IMR-90 (cell line): Measurements from ENCODE around the gene PIGN. TPM values are rescaled to one million over a fixed set of nuclear protein-coding genes. Genes with fewer than 3 reads are reported as not detected.

Experiments
- ATAC-seq: fragments of 200-7000 bp; cut with Tn5 transposase; 2 replicates; pipeline ENCODE4 v1.9.1; 2020; ENCODE audit warnings: low read depth, mild to moderate bottlenecking, moderate library complexity
- BruUV-seq: library from RNA; stranded (reverse); fragments of 400-500 nt; replicated peaks from 2 replicates; lab custom pipeline; 2021; lab: Mats Ljungman, UMichigan
- CTCF ChIA-PET: fragments of 300-600 bp; formaldehyde crosslinking; extraction: SDS; loops from one replicate; lab custom pipeline; 2021; ENCODE audit warnings: antibody characterized with exemption; lab: Yijun Ruan, JAX
- POLR2A ChIA-PET: fragments of 300-600 bp; sonication (Branson Sonifier 250); formaldehyde crosslinking; loops from one replicate; lab custom pipeline; 2022; ENCODE audit warnings: antibody characterized with exemption; ENCODE audit not compliant: unreplicated experiment; lab: Charles Lee
- DNase-seq: peaks from one replicate; pipeline ENCODE4 v3.0.0; 2013
- H2AFZ ChIP-seq: replicated peaks from 2 replicates; pipeline ENCODE3; 2013; ENCODE audit warnings: low read length, mild to moderate bottlenecking; ENCODE audit not compliant: poor library complexity
- H2AK5ac ChIP-seq: 2 replicates; pipeline ENCODE4 v1.6.1; 2013; ENCODE audit warnings: low read depth, low read length, inconsistent platforms
- H2AK9ac ChIP-seq: replicated peaks from 2 replicates; pipeline ENCODE3; 2013; ENCODE audit warnings: mild to moderate bottlenecking, low read depth, low read length, moderate library complexity; ENCODE audit not compliant: poor library complexity
- H2BK120ac ChIP-seq: 2 replicates; pipeline ENCODE4 v1.6.1; 2013; ENCODE audit warnings: low read depth, low read length, inconsistent platforms
- H2BK15ac ChIP-seq: 3 replicates; pipeline ENCODE4 v1.6.1; 2013; ENCODE audit warnings: low read depth, low read length, inconsistent platforms
- H2BK20ac ChIP-seq: 2 replicates; pipeline ENCODE4 v1.6.1; 2013; ENCODE audit warnings: low read depth, mild to moderate bottlenecking, inconsistent platforms, low read length, moderate library complexity
- H2BK5ac ChIP-seq: 2 replicates; pipeline ENCODE4 v1.6.1; 2013; ENCODE audit warnings: mild to moderate bottlenecking, low read depth, low read length, inconsistent platforms; ENCODE audit not compliant: poor library complexity, severe bottlenecking
- H3K14ac ChIP-seq: replicated peaks from 2 replicates; pipeline ENCODE4 v1.6.1; 2013; ENCODE audit warnings: low read depth, low read length, inconsistent platforms
- H3K18ac ChIP-seq: 2 replicates; pipeline ENCODE4 v1.6.1; 2013; ENCODE audit warnings: low read depth, low read length, control low read depth
- H3K23ac ChIP-seq: 2 replicates; pipeline ENCODE4 v1.6.1; 2013; ENCODE audit warnings: low read depth, low read length, inconsistent platforms
- H3K27ac ChIP-seq: 2 replicates; pipeline ENCODE4 v1.5.1; 2013; ENCODE audit warnings: mild to moderate bottlenecking, control low read depth, low read length; ENCODE audit not compliant: insufficient read depth
- H3K27me3 ChIP-seq: 2 replicates; pipeline ENCODE4 v1.6.1; 2013; ENCODE audit warnings: low read length; ENCODE audit not compliant: control insufficient read depth, insufficient read depth
- H3K36me3 ChIP-seq: 2 replicates; pipeline ENCODE4 v1.6.1; 2013; ENCODE audit warnings: low read length, mixed read lengths; ENCODE audit not compliant: control insufficient read depth, insufficient read depth
- H3K4ac ChIP-seq: 2 replicates; pipeline ENCODE4 v1.6.1; 2013; ENCODE audit warnings: low read depth, low read length, inconsistent platforms
- H3K4me1 ChIP-seq: 2 replicates; pipeline ENCODE4 v1.6.1; 2013; ENCODE audit warnings: low read length, mixed read lengths; ENCODE audit not compliant: control insufficient read depth, insufficient read depth
- H3K4me2 ChIP-seq: 2 replicates; pipeline ENCODE4 v1.6.1; 2013; ENCODE audit warnings: low read depth, mild to moderate bottlenecking, control low read depth, low read length, moderate library complexity
- H3K4me3 ChIP-seq: 2 replicates; pipeline ENCODE4 v1.5.1; 2013; ENCODE audit warnings: low read depth, mild to moderate bottlenecking, control low read depth, low read length, moderate library complexity; ENCODE audit not compliant: insufficient read depth
- H3K56ac ChIP-seq: 2 replicates; pipeline ENCODE4 v1.6.1; 2013; ENCODE audit warnings: low read length, inconsistent platforms; ENCODE audit not compliant: insufficient read depth; ENCODE audit errors: extremely low read depth
- H3K79me1 ChIP-seq, 2 experiments: 2 replicates each; pipeline ENCODE4 v1.6.1; 2013; ENCODE audit warnings: low read length in 2 of 2, inconsistent platforms in 1 of 2, low read depth in 1 of 2
- H3K9ac ChIP-seq: 2 replicates; pipeline ENCODE4 v1.6.1; 2013; ENCODE audit warnings: low read depth, low read length, control low read depth
- H3K9me1 ChIP-seq: 2 replicates; pipeline ENCODE4 v1.6.1; 2013; ENCODE audit warnings: low read length, inconsistent platforms; ENCODE audit not compliant: insufficient read depth
- H3K9me3 ChIP-seq: 2 replicates; pipeline ENCODE4 v1.6.1; 2013; ENCODE audit warnings: low read length; ENCODE audit not compliant: control insufficient read depth, insufficient read depth
- H4K20me1 ChIP-seq: 2 replicates; pipeline ENCODE4 v1.6.1; 2013; ENCODE audit warnings: low read length, inconsistent platforms; ENCODE audit not compliant: insufficient read depth
- H4K5ac ChIP-seq: 2 replicates; pipeline ENCODE4 v1.6.1; 2013; ENCODE audit warnings: mild to moderate bottlenecking, low read depth, low read length, control low read depth
- H4K8ac ChIP-seq, 2 experiments: 2 replicates each; pipeline ENCODE4 v1.6.1; 2013; ENCODE audit warnings: low read depth in 2 of 2, low read length in 2 of 2, control low read depth in 1 of 2, inconsistent platforms in 1 of 2
- H4K91ac ChIP-seq: 2 replicates; pipeline ENCODE4 v1.6.1; 2013; ENCODE audit warnings: low read depth, low read length, inconsistent platforms; ENCODE audit not compliant: insufficient read depth
- CEBPB ChIP-seq: IDR thresholded peaks from 2 replicates; pipeline ENCODE4 v1.6.1; 2012; ENCODE audit warnings: low read depth, low read length, improper control_type of control experiment
- CHD1 ChIP-seq: IDR thresholded peaks from 2 replicates; pipeline ENCODE4 v1.6.1; 2012; ENCODE audit warnings: low read depth, low read length, improper control_type of control experiment
- CTCF ChIP-seq: conservative IDR thresholded peaks from 2 replicates; pipeline ENCODE4 v1.5.1; 2012; ENCODE audit warnings: mild to moderate bottlenecking, low read depth, low read length, improper control_type of control experiment
- FOS ChIP-seq: fragments of 150-350 bp; IDR thresholded peaks from 2 replicates; pipeline ENCODE4 v1.6.1; 2016; ENCODE audit warnings: low read depth, low read length
- MAFK ChIP-seq: IDR thresholded peaks from 2 replicates; pipeline ENCODE4 v1.6.1; 2012; ENCODE audit warnings: low read depth, low read length, improper control_type of control experiment
- MAZ ChIP-seq: IDR thresholded peaks from 2 replicates; pipeline ENCODE4 v1.6.1; 2012; ENCODE audit warnings: low read depth, mild to moderate bottlenecking, low read length, improper control_type of control experiment, moderate library complexity, borderline replicate concordance
- MXI1 ChIP-seq: IDR thresholded peaks from 2 replicates; pipeline ENCODE4 v1.6.1; 2012; ENCODE audit warnings: low read depth, mild to moderate bottlenecking, low read length, moderate library complexity, borderline replicate concordance
- NFE2L2 ChIP-seq: fragments of 150-350 bp; IDR thresholded peaks from 2 replicates; pipeline ENCODE4 v1.6.1; 2016; ENCODE audit warnings: low read depth, mild to moderate bottlenecking, low read length
- POLR2A ChIP-seq: IDR thresholded peaks from 2 replicates; pipeline ENCODE4 v1.6.1; 2012; ENCODE audit warnings: mild to moderate bottlenecking, low read depth, low read length
- RAD21 ChIP-seq: IDR thresholded peaks from 2 replicates; pipeline ENCODE4 v1.6.1; 2012; ENCODE audit warnings: low read length, improper control_type of control experiment
- RFX5 ChIP-seq: IDR thresholded peaks from 2 replicates; pipeline ENCODE4 v1.8.0; 2012; ENCODE audit warnings: low read depth, mild to moderate bottlenecking, low read length, moderate library complexity
- USF2 ChIP-seq: fragments of 150-350 bp; IDR thresholded peaks from 2 replicates; pipeline ENCODE4 v1.6.1; 2017; ENCODE audit warnings: mild to moderate bottlenecking, antibody characterized with exemption, low read length, low read depth
- dilution Hi-C: fragments of 300-500 bp; cut with HindIII; formaldehyde crosslinking; loops from one replicate; pipeline ENCODE4 v1.14.3; 2018; ENCODE audit warnings: low sequenced_read_pairs; ENCODE audit not compliant: unreplicated experiment
- in situ Hi-C: fragments of 300-500 bp; cut with MboI; formaldehyde crosslinking; loops from 3 replicates; pipeline ENCODE4 v1.14.3; 2019; ENCODE audit warnings: low sequenced_read_pairs, inconsistent platforms, mixed read lengths
- intact Hi-C: fragments of 100-400 bp; cut with micrococcal nuclease; formaldehyde crosslinking; loops from 2 replicates; pipeline ENCODE4 v1.10.0; 2022
- polyA plus RNA-seq, 3 experiments: library from polyadenylated mRNA; depleted of rRNA; stranded (reverse); fragments of >200 nt; gene quantifications; 2 replicates each; pipeline ENCODE4 v1.2.3, GENCODE V29; 2012; ENCODE audit warnings: low replicate concordance in 1 of 3
- total RNA-seq: library from RNA; depleted of rRNA; stranded (reverse); fragments of >200 nt; gene quantifications from 2 replicates; pipeline ENCODE4 v1.2.3, GENCODE V29; 2012

PIGN gene
- total and polyA plus RNA-seq, 2 of the 4 experiments (the other 2 are of a cell fraction): 9.0 to 17.9 TPM

GRCh38 chr18:62209046-62209445 lies 22.2 kb upstream of the PIGN start:
- no peak overlapping the region for H3K56ac ChIP-seq
- H3K4me2 ChIP-seq: no peak overlapping the region
- H2BK20ac ChIP-seq: no peak overlapping the region
- peaks cover 14% of the 10 kb centered on the region; the same call in 1 of the 2 replicates for H4K20me1 ChIP-seq
- no peak overlapping the region for H4K8ac ChIP-seq
- in situ Hi-C loops (no loop called here), intact Hi-C loops (no loop called here), dilution Hi-C loops (no loop called here)
- no peak overlapping the region for H3K18ac ChIP-seq
- H3K4me3 ChIP-seq: no peak overlapping the region
- no peaks in the 10 kb centered on the region for H3K9me3 ChIP-seq
- H4K5ac ChIP-seq: no peak overlapping the region
- no peak overlapping the region for H2AFZ ChIP-seq
- H2AK5ac ChIP-seq: no peak overlapping the region
- no peak overlapping the region for H3K9ac ChIP-seq
- DNase-seq: no peak
- ChIA-PET POLR2A (no interaction called here), CTCF (interaction anchor here (0.9 kb wide), 1 partner anchor 21 kb away, joined by 4 read pairs; no protein-coding TSS in a partner anchor)
- ATAC-seq: no peak
- H2BK120ac ChIP-seq: no peak overlapping the region
- no peak overlapping the region for H4K91ac ChIP-seq
- peaks cover 25 to 41% of the 10 kb centered on the region in 2 experiments for H3K79me1 ChIP-seq
- no peaks in the 10 kb centered on the region for H3K27me3 ChIP-seq
- peaks cover 7% of the 10 kb centered on the region; the same call in 1 of the 2 replicates for H3K9me1 ChIP-seq
- no peaks in the 10 kb centered on the region for H3K4me1 ChIP-seq
- no peak overlapping the region for H2BK15ac ChIP-seq
- H3K36me3 ChIP-seq: peaks cover 5% of the 10 kb centered on the region; the same call in 1 of the 2 replicates
- H2AK9ac ChIP-seq: no peak overlapping the region
- TF ChIP-seq USF2 (no peak), RAD21 (no peak), CTCF (no peak), CHD1 (no peak), NFE2L2 (no peak), MAFK (no peak), FOS (no peak), MXI1 (no peak), RFX5 (no peak), MAZ (no peak), CEBPB (no peak), POLR2A (no peak)
- H3K27ac ChIP-seq: no peak overlapping the region
- BruUV-seq: no TSS peak
- no peak overlapping the region for H3K23ac ChIP-seq
- H3K14ac ChIP-seq: no peak overlapping the region
- H3K4ac ChIP-seq: no peak overlapping the region
- H2BK5ac ChIP-seq: no peak overlapping the region
